Loucy (cell line): ENCODE data around the gene TYW5.

Experiments
- EZH2phosphoT487 ChIP-seq: fragments of 200-600 bp; IDR thresholded peaks from 2 replicates; pipeline ENCODE4 v1.6.1; 2018; ENCODE audit warnings: antibody characterized with exemption, mild to moderate bottlenecking, moderate library complexity, borderline replicate concordance
- TF ChIP-seq, protein P1 (sequence below): fragments of 200-600 bp; sonication (generic); conservative IDR thresholded peaks from 2 replicates; pipeline ENCODE4 v1.5.1; 2014; ENCODE audit warnings: mild to moderate bottlenecking, antibody characterized with exemption, low read length

DNA sequence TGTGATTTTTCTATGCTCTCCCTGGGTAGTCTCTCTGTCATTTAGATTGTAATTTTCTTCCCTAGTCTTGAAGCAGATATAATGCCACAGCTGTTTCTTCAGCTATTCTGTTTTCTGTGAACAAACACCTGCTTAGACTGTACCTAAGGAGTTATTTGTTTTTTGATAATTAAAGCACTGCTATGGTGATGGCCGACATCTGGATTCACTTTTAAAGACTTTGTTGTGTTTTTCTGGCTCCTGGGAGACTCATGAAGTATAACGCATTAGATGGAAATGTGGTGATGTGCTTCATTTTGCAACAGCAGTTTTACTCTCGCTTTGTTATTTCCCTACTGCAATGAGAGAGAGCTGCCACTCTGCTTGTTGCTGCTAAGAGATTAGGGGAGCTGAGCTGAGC lies 59.9 kb downstream of the TYW5 start:
- TF ChIP-seq, protein P1, sequence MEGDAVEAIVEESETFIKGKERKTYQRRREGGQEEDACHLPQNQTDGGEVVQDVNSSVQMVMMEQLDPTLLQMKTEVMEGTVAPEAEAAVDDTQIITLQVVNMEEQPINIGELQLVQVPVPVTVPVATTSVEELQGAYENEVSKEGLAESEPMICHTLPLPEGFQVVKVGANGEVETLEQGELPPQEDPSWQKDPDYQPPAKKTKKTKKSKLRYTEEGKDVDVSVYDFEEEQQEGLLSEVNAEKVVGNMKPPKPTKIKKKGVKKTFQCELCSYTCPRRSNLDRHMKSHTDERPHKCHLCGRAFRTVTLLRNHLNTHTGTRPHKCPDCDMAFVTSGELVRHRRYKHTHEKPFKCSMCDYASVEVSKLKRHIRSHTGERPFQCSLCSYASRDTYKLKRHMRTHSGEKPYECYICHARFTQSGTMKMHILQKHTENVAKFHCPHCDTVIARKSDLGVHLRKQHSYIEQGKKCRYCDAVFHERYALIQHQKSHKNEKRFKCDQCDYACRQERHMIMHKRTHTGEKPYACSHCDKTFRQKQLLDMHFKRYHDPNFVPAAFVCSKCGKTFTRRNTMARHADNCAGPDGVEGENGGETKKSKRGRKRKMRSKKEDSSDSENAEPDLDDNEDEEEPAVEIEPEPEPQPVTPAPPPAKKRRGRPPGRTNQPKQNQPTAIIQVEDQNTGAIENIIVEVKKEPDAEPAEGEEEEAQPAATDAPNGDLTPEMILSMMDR = no peak
- TF ChIP-seq EZH2phosphoT487 = no peak
